ENCODE results near the gene CCDC120. TPM values are rescaled to one million over a fixed set of nuclear protein-coding genes. Genes with fewer than 3 reads are reported as not detected.
A peak's percentile ranks its signal among the peaks of the same experiment; 100 is the strongest.

CCDC120 gene
- total RNA-seq, 2 experiments from 2014 or later, result 1.4 to 3.6 TPM

DNA sequence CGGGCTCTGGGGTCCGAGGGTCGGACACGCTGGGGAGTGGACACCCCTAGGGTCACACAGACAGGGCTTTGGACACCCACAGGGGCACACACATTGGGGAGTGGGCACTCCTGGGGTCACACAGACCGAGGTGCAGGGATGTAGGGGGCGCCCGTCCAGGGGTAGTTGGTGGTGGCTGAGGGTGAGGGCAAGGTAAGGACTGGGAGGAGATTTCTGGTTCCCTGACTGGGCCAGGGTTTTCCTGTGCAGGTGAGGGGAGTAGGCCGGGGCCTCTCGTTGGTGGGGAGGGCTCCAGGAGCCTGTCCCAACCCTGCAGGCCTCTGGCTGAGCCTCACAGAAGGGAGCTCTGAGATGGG is 42.8 kb downstream of the CCDC120 start:
- Histone ChIP-seq H3K9me2 (ENCODE audit: insufficient read depth, low read length) (no peaks in the 10 kb centered on the region), H2AFZ (ENCODE audit: low read length) (peak overlapping the region; percentile 46; the same call in 1 of the 2 replicates), H4K20me1 (ENCODE audit: insufficient read depth, low read length) (no peaks in the 10 kb centered on the region), H3K4me3 (ENCODE audit: low read depth, low read length, poor library complexity, severe bottlenecking) (peak overlapping the region; percentile 85), H3K27ac (ENCODE audit: low read depth, low read length, poor library complexity, severe bottlenecking) (peak overlapping the region; percentile 21), H3K4me1 (ENCODE audit: insufficient read depth, low read length, poor library complexity, severe bottlenecking) (peaks cover 15% of the 10 kb centered on the region), H3K36me3 (ENCODE audit: insufficient read depth, low read length) (no peaks in the 10 kb centered on the region), H3K9me3 (ENCODE audit: low read length) (no peaks in the 10 kb centered on the region), H3K4me2 (ENCODE audit: low read length) (peak overlapping the region; percentile 98), H3K79me2 (ENCODE audit: insufficient read depth, low read depth, low read length) (peaks cover 8% of the 10 kb centered on the region; the same call in 1 of the 2 replicates)
- TF ChIP-seq EZH2phosphoT487 (IDR thresholded peaks at IDR 0.05; ENCODE audit: borderline replicate concordance, low read depth, low read length), result no peak
- TF ChIP-seq, protein P1, sequence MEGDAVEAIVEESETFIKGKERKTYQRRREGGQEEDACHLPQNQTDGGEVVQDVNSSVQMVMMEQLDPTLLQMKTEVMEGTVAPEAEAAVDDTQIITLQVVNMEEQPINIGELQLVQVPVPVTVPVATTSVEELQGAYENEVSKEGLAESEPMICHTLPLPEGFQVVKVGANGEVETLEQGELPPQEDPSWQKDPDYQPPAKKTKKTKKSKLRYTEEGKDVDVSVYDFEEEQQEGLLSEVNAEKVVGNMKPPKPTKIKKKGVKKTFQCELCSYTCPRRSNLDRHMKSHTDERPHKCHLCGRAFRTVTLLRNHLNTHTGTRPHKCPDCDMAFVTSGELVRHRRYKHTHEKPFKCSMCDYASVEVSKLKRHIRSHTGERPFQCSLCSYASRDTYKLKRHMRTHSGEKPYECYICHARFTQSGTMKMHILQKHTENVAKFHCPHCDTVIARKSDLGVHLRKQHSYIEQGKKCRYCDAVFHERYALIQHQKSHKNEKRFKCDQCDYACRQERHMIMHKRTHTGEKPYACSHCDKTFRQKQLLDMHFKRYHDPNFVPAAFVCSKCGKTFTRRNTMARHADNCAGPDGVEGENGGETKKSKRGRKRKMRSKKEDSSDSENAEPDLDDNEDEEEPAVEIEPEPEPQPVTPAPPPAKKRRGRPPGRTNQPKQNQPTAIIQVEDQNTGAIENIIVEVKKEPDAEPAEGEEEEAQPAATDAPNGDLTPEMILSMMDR (conservative IDR thresholded peaks at IDR 0.05; ENCODE audit: low read length), result peak; percentile 67
- POLR2A ChIA-PET, result interaction anchor here (0.6 kb wide), 1 partner anchor 73 kb away, joined by 10 read pairs; no protein-coding TSS in a partner anchor
- no TSS peak for BruUV-seq (replicated peaks)
- intact Hi-C loops (cut with micrococcal nuclease; ENCODE audit: unreplicated experiment), result no loop called here
- CTCF ChIA-PET (ENCODE audit: unreplicated experiment), result interaction anchor here (1.2 kb wide), 1 partner anchor 162 kb away, joined by 3 read pairs; no protein-coding TSS in a partner anchor
- DNase-seq (ENCODE audit: low spot score), result peak; percentile 17

DNA sequence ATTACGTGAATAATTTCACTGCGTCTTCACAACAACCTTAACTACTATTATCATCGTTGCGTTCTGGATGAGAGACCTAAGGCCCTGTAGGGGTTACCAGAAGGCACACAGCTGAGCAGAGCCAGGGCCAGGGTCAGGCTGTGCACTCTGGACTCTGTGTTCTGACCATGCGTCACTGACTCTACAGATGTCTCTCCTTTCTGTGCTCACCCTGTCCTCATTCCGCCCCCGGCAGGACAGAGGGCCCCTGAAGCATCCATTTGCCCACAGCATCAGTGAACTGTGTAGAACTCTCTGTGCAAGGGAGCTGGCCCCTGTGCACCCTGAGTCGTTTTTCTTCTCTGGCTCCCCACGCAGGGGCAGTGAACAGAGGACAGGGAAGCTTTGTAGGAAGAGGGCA is 43.4 kb downstream of the CCDC120 start:
- Histone ChIP-seq H2AFZ (ENCODE audit: low read length) (no peak overlapping the region), H3K9me2 (ENCODE audit: insufficient read depth, low read length) (no peaks in the 10 kb centered on the region), H3K36me3 (ENCODE audit: insufficient read depth, low read length) (no peaks in the 10 kb centered on the region), H3K9me3 (ENCODE audit: low read length) (no peaks in the 10 kb centered on the region), H3K79me2 (ENCODE audit: insufficient read depth, low read depth, low read length) (peaks cover 8% of the 10 kb centered on the region; the same call in 1 of the 2 replicates), H3K4me3 (ENCODE audit: low read depth, low read length, poor library complexity, severe bottlenecking) (peak overlapping the region; percentile 85), H3K4me2 (ENCODE audit: low read length) (peak overlapping the region; percentile 98), H3K4me1 (ENCODE audit: insufficient read depth, low read length, poor library complexity, severe bottlenecking) (peaks cover 15% of the 10 kb centered on the region), H3K27ac (ENCODE audit: low read depth, low read length, poor library complexity, severe bottlenecking) (no peak overlapping the region), H4K20me1 (ENCODE audit: insufficient read depth, low read length) (no peaks in the 10 kb centered on the region)
- DNase-seq (ENCODE audit: low spot score), result no peak
- BruUV-seq (replicated peaks), result no TSS peak
- TF ChIP-seq, protein P1 (conservative IDR thresholded peaks at IDR 0.05; ENCODE audit: low read length), result no peak
- no peak for TF ChIP-seq EZH2phosphoT487 (IDR thresholded peaks at IDR 0.05; ENCODE audit: borderline replicate concordance, low read depth, low read length)
- CTCF ChIA-PET (ENCODE audit: unreplicated experiment), result interaction anchor here (1.2 kb wide), 1 partner anchor 163 kb away, joined by 3 read pairs; no protein-coding TSS in a partner anchor
- intact Hi-C loops (cut with micrococcal nuclease; ENCODE audit: unreplicated experiment), result no loop called here
- POLR2A ChIA-PET, result no interaction called here

DNA sequence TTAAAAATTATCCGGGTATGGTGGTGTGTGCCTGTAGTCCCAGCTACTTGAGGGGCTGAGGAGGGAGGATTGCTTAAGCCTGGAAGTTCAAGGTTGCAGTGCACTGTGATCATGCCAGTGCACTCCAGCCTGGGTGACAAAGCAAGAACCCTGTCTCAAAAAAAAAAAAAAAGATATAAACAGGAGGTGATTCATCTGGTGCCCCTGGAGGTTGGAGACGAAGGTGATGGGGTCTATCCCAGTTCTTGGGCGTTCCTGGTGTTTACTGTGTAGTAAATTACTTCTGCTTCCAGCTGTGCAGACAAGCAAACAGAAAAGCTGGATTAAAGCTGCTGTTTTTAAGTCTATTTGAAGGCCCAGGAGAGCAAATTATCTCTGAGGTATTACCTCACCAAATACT is 44.8 kb downstream of the CCDC120 start:
- Histone ChIP-seq H3K4me1 (ENCODE audit: insufficient read depth, low read length, poor library complexity, severe bottlenecking) (peaks cover 15% of the 10 kb centered on the region), H3K9me2 (ENCODE audit: insufficient read depth, low read length) (no peaks in the 10 kb centered on the region), H3K4me2 (ENCODE audit: low read length) (no peak overlapping the region), H3K4me3 (ENCODE audit: low read depth, low read length, poor library complexity, severe bottlenecking) (no peak overlapping the region), H3K9me3 (ENCODE audit: low read length) (no peaks in the 10 kb centered on the region), H2AFZ (ENCODE audit: low read length) (no peak overlapping the region), H4K20me1 (ENCODE audit: insufficient read depth, low read length) (no peaks in the 10 kb centered on the region), H3K36me3 (ENCODE audit: insufficient read depth, low read length) (no peaks in the 10 kb centered on the region), H3K27ac (ENCODE audit: low read depth, low read length, poor library complexity, severe bottlenecking) (no peak overlapping the region), H3K79me2 (ENCODE audit: insufficient read depth, low read depth, low read length) (peaks cover 8% of the 10 kb centered on the region; the same call in 1 of the 2 replicates)
- intact Hi-C loops (cut with micrococcal nuclease; ENCODE audit: unreplicated experiment), result no loop called here
- DNase-seq (ENCODE audit: low spot score), result no peak
- ChIA-PET CTCF (ENCODE audit: unreplicated experiment) (no interaction called here), POLR2A (no interaction called here)
- TF ChIP-seq, protein P1 (conservative IDR thresholded peaks at IDR 0.05; ENCODE audit: low read length), result no peak
- TF ChIP-seq EZH2phosphoT487 (IDR thresholded peaks at IDR 0.05; ENCODE audit: borderline replicate concordance, low read depth, low read length), result no peak
- no TSS peak for BruUV-seq (replicated peaks)
